Stimulated activated CD4-positive, alpha-beta T cell treated with anti-CD3 and anti-CD28 coated beads, Interleukin-15, amount 100 ng/mL, for 48 hours (primary cell): ENCODE measurements around the gene CACNA1B.
"Not testable (repeated sequence)": the region's sequence is repeated elsewhere in the genome, so short reads cannot be mapped to it uniquely, and the experiment has no call there.

ENCODE experiments used
- DNase-seq, 2 donors: peaks; one replicate each; pipeline ENCODE4 v3.0.0-alpha.2; 2020; ENCODE audit warnings: low read depth in 2 of 2

Gene CACNA1B

GRCh38 chr9:138099803-138100598 lies 222.4 kb downstream of the CACNA1B start:
- DNase-seq, result no peak

- DNase-seq, result no peak
Observed at GRCh38 chr9:138100711-138101350, 223.2 kb downstream of the CACNA1B start.

- DNase-seq, result no peak
Observed at GRCh38 chr9:138101444-138102234, 224.1 kb downstream of the CACNA1B start.

- DNase-seq, result no peak
Observed at GRCh38 chr9:138102246-138103051, 224.9 kb downstream of the CACNA1B start.

- DNase-seq, result no peak
Observed at GRCh38 chr9:138103111-138103848, 225.7 kb downstream of the CACNA1B start.

GRCh38 chr9:138103849-138104206 lies 226.2 kb downstream of the CACNA1B start:
- no peak for DNase-seq

- DNase-seq, result no peak
Observed at GRCh38 chr9:138104251-138105122, 226.9 kb downstream of the CACNA1B start.

- no peak for DNase-seq
Observed at GRCh38 chr9:138105123-138105415, 227.5 kb downstream of the CACNA1B start.

GRCh38 chr9:138105561-138106505 lies 228.3 kb downstream of the CACNA1B start:
- no peak for DNase-seq

- DNase-seq, result not testable (repeated sequence)
Observed at GRCh38 chr9:138107039-138107438, 229.5 kb downstream of the CACNA1B start.

GRCh38 chr9:138111607-138112006 lies 234.0 kb downstream of the CACNA1B start:
- DNase-seq, result no peak

GRCh38 chr9:138112090-138112748 lies 234.6 kb downstream of the CACNA1B start:
- no peak for DNase-seq

- no peak for DNase-seq
Observed at GRCh38 chr9:138112791-138113600, 235.4 kb downstream of the CACNA1B start.

- not testable (repeated sequence) for DNase-seq
Observed at GRCh38 chr9:138113701-138114325, 236.2 kb downstream of the CACNA1B start.

GRCh38 chr9:138114501-138115245 lies 237.1 kb downstream of the CACNA1B start:
- no peak for DNase-seq

GRCh38 chr9:138115506-138115905 lies 237.9 kb downstream of the CACNA1B start:
- DNase-seq, result no peak
